ENCODE measurements around the gene REV3L. TPM values are rescaled to one million over a fixed set of nuclear protein-coding genes. Genes with fewer than 3 reads are reported as not detected.

Gene REV3L
- total and polyA plus RNA-seq, 4 donors: 3.8 to 17.7 (median 11.2) TPM

DNA sequence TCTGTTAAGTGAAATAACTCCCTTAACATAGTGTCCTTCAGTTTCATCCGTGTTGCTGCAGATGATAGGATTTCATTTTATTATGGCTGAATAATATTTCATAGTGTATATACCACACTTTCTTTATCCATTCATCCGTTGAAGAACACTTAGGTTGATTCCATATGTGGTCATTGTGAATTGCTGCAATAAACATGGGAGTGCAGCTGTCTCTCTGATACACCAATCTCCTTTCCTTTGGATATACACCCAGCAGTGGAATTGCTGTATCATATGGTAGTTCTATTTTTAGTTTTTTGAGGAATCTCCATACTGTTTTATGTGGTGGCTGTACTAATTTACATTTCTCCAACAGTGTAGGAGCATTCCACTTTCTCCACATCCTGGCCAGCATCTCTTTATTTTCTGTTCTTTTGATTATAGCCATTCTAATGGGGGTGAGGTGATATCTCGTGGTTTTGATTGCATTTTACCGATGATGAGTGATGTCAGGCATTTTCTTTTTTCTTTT is 202.5 kb downstream of the REV3L start:
- TF ChIP-seq, protein P1, sequence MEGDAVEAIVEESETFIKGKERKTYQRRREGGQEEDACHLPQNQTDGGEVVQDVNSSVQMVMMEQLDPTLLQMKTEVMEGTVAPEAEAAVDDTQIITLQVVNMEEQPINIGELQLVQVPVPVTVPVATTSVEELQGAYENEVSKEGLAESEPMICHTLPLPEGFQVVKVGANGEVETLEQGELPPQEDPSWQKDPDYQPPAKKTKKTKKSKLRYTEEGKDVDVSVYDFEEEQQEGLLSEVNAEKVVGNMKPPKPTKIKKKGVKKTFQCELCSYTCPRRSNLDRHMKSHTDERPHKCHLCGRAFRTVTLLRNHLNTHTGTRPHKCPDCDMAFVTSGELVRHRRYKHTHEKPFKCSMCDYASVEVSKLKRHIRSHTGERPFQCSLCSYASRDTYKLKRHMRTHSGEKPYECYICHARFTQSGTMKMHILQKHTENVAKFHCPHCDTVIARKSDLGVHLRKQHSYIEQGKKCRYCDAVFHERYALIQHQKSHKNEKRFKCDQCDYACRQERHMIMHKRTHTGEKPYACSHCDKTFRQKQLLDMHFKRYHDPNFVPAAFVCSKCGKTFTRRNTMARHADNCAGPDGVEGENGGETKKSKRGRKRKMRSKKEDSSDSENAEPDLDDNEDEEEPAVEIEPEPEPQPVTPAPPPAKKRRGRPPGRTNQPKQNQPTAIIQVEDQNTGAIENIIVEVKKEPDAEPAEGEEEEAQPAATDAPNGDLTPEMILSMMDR (IDR thresholded peaks at IDR 0.05; ENCODE audit: low read depth, low read length, missing input control): no peak
- TF ChIP-seq FOXA2 (IDR thresholded peaks at IDR 0.05) (no peak), NR2F2 (IDR thresholded peaks at IDR 0.05) (no peak), TAF1 (conservative IDR thresholded peaks at IDR 0.05) (no peak), RAD21 (IDR thresholded peaks at IDR 0.05) (no peak), GABPA (IDR thresholded peaks at IDR 0.05 in 1 of 2, conservative IDR thresholded peaks at IDR 0.05 in 1 of 2) (no peak), RXRA (IDR thresholded peaks at IDR 0.05) (no peak), EGR1 (IDR thresholded peaks at IDR 0.05; ENCODE audit: low read depth in 2 of 2) (no peak), YY1 (IDR thresholded peaks at IDR 0.05) (no peak), FOXA1 (IDR thresholded peaks at IDR 0.05) (no peak), HNF4A (conservative IDR thresholded peaks at IDR 0.05) (no peak), JUND (IDR thresholded peaks at IDR 0.05) (no peak), SP1 (IDR thresholded peaks at IDR 0.05) (no peak), HNF4G (IDR thresholded peaks at IDR 0.05) (no peak)
- TF ChIP-seq, protein P2, sequence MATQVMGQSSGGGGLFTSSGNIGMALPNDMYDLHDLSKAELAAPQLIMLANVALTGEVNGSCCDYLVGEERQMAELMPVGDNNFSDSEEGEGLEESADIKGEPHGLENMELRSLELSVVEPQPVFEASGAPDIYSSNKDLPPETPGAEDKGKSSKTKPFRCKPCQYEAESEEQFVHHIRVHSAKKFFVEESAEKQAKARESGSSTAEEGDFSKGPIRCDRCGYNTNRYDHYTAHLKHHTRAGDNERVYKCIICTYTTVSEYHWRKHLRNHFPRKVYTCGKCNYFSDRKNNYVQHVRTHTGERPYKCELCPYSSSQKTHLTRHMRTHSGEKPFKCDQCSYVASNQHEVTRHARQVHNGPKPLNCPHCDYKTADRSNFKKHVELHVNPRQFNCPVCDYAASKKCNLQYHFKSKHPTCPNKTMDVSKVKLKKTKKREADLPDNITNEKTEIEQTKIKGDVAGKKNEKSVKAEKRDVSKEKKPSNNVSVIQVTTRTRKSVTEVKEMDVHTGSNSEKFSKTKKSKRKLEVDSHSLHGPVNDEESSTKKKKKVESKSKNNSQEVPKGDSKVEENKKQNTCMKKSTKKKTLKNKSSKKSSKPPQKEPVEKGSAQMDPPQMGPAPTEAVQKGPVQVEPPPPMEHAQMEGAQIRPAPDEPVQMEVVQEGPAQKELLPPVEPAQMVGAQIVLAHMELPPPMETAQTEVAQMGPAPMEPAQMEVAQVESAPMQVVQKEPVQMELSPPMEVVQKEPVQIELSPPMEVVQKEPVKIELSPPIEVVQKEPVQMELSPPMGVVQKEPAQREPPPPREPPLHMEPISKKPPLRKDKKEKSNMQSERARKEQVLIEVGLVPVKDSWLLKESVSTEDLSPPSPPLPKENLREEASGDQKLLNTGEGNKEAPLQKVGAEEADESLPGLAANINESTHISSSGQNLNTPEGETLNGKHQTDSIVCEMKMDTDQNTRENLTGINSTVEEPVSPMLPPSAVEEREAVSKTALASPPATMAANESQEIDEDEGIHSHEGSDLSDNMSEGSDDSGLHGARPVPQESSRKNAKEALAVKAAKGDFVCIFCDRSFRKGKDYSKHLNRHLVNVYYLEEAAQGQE (IDR thresholded peaks at IDR 0.05): no peak
- TF ChIP-seq, protein P3, sequence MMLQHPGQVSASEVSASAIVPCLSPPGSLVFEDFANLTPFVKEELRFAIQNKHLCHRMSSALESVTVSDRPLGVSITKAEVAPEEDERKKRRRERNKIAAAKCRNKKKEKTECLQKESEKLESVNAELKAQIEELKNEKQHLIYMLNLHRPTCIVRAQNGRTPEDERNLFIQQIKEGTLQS (IDR thresholded peaks at IDR 0.05): no peak
- TF ChIP-seq, protein P4, sequence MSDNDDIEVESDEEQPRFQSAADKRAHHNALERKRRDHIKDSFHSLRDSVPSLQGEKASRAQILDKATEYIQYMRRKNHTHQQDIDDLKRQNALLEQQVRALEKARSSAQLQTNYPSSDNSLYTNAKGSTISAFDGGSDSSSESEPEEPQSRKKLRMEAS (IDR thresholded peaks at IDR 0.05): no peak
- TF ChIP-seq, protein P5, sequence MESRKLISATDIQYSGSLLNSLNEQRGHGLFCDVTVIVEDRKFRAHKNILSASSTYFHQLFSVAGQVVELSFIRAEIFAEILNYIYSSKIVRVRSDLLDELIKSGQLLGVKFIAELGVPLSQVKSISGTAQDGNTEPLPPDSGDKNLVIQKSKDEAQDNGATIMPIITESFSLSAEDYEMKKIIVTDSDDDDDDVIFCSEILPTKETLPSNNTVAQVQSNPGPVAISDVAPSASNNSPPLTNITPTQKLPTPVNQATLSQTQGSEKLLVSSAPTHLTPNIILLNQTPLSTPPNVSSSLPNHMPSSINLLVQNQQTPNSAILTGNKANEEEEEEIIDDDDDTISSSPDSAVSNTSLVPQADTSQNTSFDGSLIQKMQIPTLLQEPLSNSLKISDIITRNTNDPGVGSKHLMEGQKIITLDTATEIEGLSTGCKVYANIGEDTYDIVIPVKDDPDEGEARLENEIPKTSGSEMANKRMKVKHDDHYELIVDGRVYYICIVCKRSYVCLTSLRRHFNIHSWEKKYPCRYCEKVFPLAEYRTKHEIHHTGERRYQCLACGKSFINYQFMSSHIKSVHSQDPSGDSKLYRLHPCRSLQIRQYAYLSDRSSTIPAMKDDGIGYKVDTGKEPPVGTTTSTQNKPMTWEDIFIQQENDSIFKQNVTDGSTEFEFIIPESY (IDR thresholded peaks at IDR 0.05): no peak
- H3K4me3 ChIP-seq (ENCODE audit: low read depth in 1 of 3, low read length in 3 of 3): no peak overlapping the region
- 94% methylated on average over 4 of the region's 4 CpGs for WGBS

More for the DNA sequence above, 202.5 kb downstream of the REV3L start:
- Histone ChIP-seq H3K4me1 (ENCODE audit: control insufficient read depth in 4 of 4, insufficient read depth in 4 of 4, low read length in 3 of 4) (peaks cover 2 to 23% (median 18%) of the 10 kb centered on the region in 4 donors), H3K27me3 (ENCODE audit: control insufficient read depth in 4 of 4, insufficient read depth in 4 of 4, low read length in 3 of 4) (no peaks in the 10 kb centered on the region), H3K27ac (ENCODE audit: low read depth in 1 of 2, low read length in 2 of 2) (no peak overlapping the region), H3K9me3 (ENCODE audit: control insufficient read depth in 4 of 4, low read length in 3 of 4) (no peaks in the 10 kb centered on the region), H3K9ac (ENCODE audit: low read depth in 1 of 2, low read length in 2 of 2) (no peak overlapping the region), H3K36me3 (ENCODE audit: control insufficient read depth in 4 of 4, insufficient read depth in 3 of 4, low read depth in 1 of 4, low read length in 3 of 4) (peaks cover 1 to 8% (median 5%) of the 10 kb centered on the region in 4 donors)
- DNase-seq (ENCODE audit: low spot score): no peak
